Measurements from ENCODE around the gene DCTD. TPM values are rescaled to one million over a fixed set of nuclear protein-coding genes. Genes with fewer than 3 reads are reported as not detected.

Gene DCTD
- total RNA-seq, 1 experiment from 2014 or later: 100 TPM

- Histone ChIP-seq H3K4me2 (ENCODE audit: insufficient read depth, insufficient read length, low read length) (no peak overlapping the region), H3K79me2 (ENCODE audit: insufficient read depth, low read length) (no peaks in the 10 kb centered on the region), H3T11ph (ENCODE audit: low read length) (no peak overlapping the region), H3K23me2 (ENCODE audit: insufficient read length, low read depth, low read length, poor library complexity, severe bottlenecking) (no peaks in the 10 kb centered on the region), H2AFZ (ENCODE audit: low read length) (no peak overlapping the region), H3K4me1 (ENCODE audit: insufficient read depth, low read length) (no peaks in the 10 kb centered on the region), H3K14ac (ENCODE audit: insufficient read depth, low read length) (no peak overlapping the region), H3K18ac (ENCODE audit: insufficient read length, low read depth, low read length) (peak overlapping the region; percentile 35), H2AK5ac (ENCODE audit: insufficient read length, low read length) (no peak overlapping the region), H4K91ac (ENCODE audit: insufficient read length, low read depth, low read length) (no peak overlapping the region), H3K9me3 (ENCODE audit: control insufficient read depth, low read depth, low read length) (no peaks in the 10 kb centered on the region), H2BK20ac (ENCODE audit: low read depth, low read length, poor library complexity, severe bottlenecking) (no peak overlapping the region), H4K20me1 (ENCODE audit: control insufficient read depth, insufficient read depth, insufficient read length) (no peaks in the 10 kb centered on the region), H3K27me3 (ENCODE audit: insufficient read depth, low read length) (no peaks in the 10 kb centered on the region), H2BK12ac (ENCODE audit: insufficient read length, low read depth, low read length) (no peak overlapping the region), H2BK5ac (ENCODE audit: insufficient read length, low read length) (no peak overlapping the region), H3K4ac (ENCODE audit: low read depth, low read length) (no peak overlapping the region), H3K27ac (ENCODE audit: insufficient read length, low read depth, low read length) (no peak overlapping the region), H4K8ac (replicated peaks; ENCODE audit: insufficient read length, low read depth, low read length) (no peak overlapping the region), H3K23ac (ENCODE audit: insufficient read length, low read depth, low read length) (no peak overlapping the region), H3K79me1 (ENCODE audit: insufficient read depth, low read depth, low read length, poor library complexity, severe bottlenecking) (no peaks in the 10 kb centered on the region), H3K56ac (ENCODE audit: insufficient read length, low read depth, low read length) (no peak overlapping the region), H2BK15ac (ENCODE audit: low read depth, low read length) (no peak overlapping the region), H2BK120ac (ENCODE audit: low read depth, low read length, poor library complexity, severe bottlenecking) (no peak overlapping the region), H3K9ac (ENCODE audit: extremely low read depth, insufficient read length, low read length) (no peak overlapping the region), H4K5ac (ENCODE audit: insufficient read length, low read depth, low read length) (no peak overlapping the region)
- no peak for DNase-seq
- 0 out of 7 replicates have a peak overlapping the region, but pooled peaks of 1 of the 3 experiments have one; percentile 42 for H3K27ac Mint-ChIP-seq
- no peak for TF ChIP-seq CTCF (conservative IDR thresholded peaks at IDR 0.05)
- no peaks in the 10 kb centered on the region for H3K4me1 Mint-ChIP-seq
- no peaks in the 10 kb centered on the region for H3K27me3 Mint-ChIP-seq (ENCODE audit: low read depth)
- WGBS (ENCODE audit: extremely low coverage, insufficient read length, low lambda C conversion rate): no CpG with 5 or more reads among the region's 12 CpGs
- no peak overlapping the region for H3K4me3 Mint-ChIP-seq
- H3K9me3 Mint-ChIP-seq: no peaks in the 10 kb centered on the region
- H3K36me3 Mint-ChIP-seq (ENCODE audit: insufficient read depth in 1 of 3, low read depth in 3 of 3): 0 out of 7 replicates have a peak, but pooled peaks cover 0 to 2% (median 0%) of the 10 kb centered on the region in 3 experiments
Measured at GRCh38 chr4:182874304-182874751, 42.9 kb downstream of the DCTD start.
